Epithelial cell of proximal tubule (primary cell): ENCODE measurements around the gene MPZL2. TPM values are rescaled to one million over a fixed set of nuclear protein-coding genes. Genes with fewer than 3 reads are reported as not detected.

Experiments
- DNase-seq: peaks from one replicate; pipeline ENCODE4 v3.0.0-alpha.2; 2011; ENCODE audit warnings: low read depth
- H3K4me3 ChIP-seq: 2 replicates; pipeline ENCODE4 v1.5.1; 2011; ENCODE audit warnings: low read depth, mild to moderate bottlenecking, low read length
- CTCF ChIP-seq: conservative IDR thresholded peaks from 2 replicates; pipeline ENCODE4 v1.5.1; 2012; ENCODE audit warnings: low read depth, mild to moderate bottlenecking, low read length
- total RNA-seq: library from RNA; depleted of rRNA; stranded (reverse); fragments of >200 nt; gene quantifications from 2 replicates; pipeline ENCODE4 v1.2.3, GENCODE V29; 2015

The MPZL2 gene
- total RNA-seq, 1 donor from 2014 or later, result 19.9 TPM

- H3K4me3 ChIP-seq, result no peak overlapping the region
- no peak for TF ChIP-seq CTCF
- no peak for DNase-seq
Measured at GRCh38 chr11:118238421-118238820, 25.7 kb downstream of the MPZL2 start.

GRCh38 chr11:118236170-118236569 lies 27.9 kb downstream of the MPZL2 start:
- no peak for TF ChIP-seq CTCF
- no peak overlapping the region for H3K4me3 ChIP-seq
- DNase-seq, result no peak

- no peak for DNase-seq
- H3K4me3 ChIP-seq, result no peak overlapping the region
- TF ChIP-seq CTCF, result no peak
Measured at GRCh38 chr11:118234833-118235232, 29.3 kb downstream of the MPZL2 start.

GRCh38 chr11:118233850-118234249 lies 30.2 kb downstream of the MPZL2 start:
- TF ChIP-seq CTCF, result no peak
- no peak for DNase-seq
- H3K4me3 ChIP-seq, result no peak overlapping the region

- no peak for DNase-seq
- no peak for TF ChIP-seq CTCF
- no peak overlapping the region for H3K4me3 ChIP-seq
Measured at GRCh38 chr11:118233377-118233776, 30.7 kb downstream of the MPZL2 start.

- no peak for TF ChIP-seq CTCF
- no peak for DNase-seq
- no peak overlapping the region for H3K4me3 ChIP-seq
Measured at GRCh38 chr11:118232659-118233058, 31.4 kb downstream of the MPZL2 start.

- no peak for DNase-seq
- H3K4me3 ChIP-seq, result no peak overlapping the region
- no peak for TF ChIP-seq CTCF
Measured at GRCh38 chr11:118231461-118231860, 32.6 kb downstream of the MPZL2 start.
